Measurements from ENCODE around the gene SLC25A53. TPM values are rescaled to one million over a fixed set of nuclear protein-coding genes. Genes with fewer than 3 reads are reported as not detected.

Gene SLC25A53
- total and polyA plus RNA-seq, 2 of the 4 experiments (the other 2 are of a cell fraction) = 3.7 to 5.9 TPM

GRCh38 chrX:104168127-104168526 lies 11.3 kb upstream of the SLC25A53 start:
- peak overlapping the region; percentile 68; the same call in 1 of the 2 replicates for H3K4me2 ChIP-seq (ENCODE audit: low read depth, low read length)
- H3K9me3 ChIP-seq (ENCODE audit: control insufficient read depth, insufficient read depth, low read length) = no peaks in the 10 kb centered on the region
- no TSS peak for BruUV-seq (replicated peaks)
- H2BK15ac ChIP-seq (ENCODE audit: low read depth, low read length) = no peak overlapping the region
- no peak overlapping the region for H2AK9ac ChIP-seq (replicated peaks; ENCODE audit: low read depth, low read length, poor library complexity)
- H2BK120ac ChIP-seq (ENCODE audit: low read depth, low read length) = no peak overlapping the region
- CTCF ChIA-PET = no interaction called here
- H2BK5ac ChIP-seq (ENCODE audit: low read depth, low read length, poor library complexity, severe bottlenecking) = no peak overlapping the region
- H3K23ac ChIP-seq (ENCODE audit: low read depth, low read length) = no peak overlapping the region
- ATAC-seq (ENCODE audit: low read depth) = no peak
- H3K27me3 ChIP-seq (ENCODE audit: control insufficient read depth, insufficient read depth, low read length) = peaks cover 3% of the 10 kb centered on the region
- no peak overlapping the region for H4K8ac ChIP-seq (ENCODE audit: low read depth in 2 of 2, low read length in 2 of 2)
- H3K4ac ChIP-seq (ENCODE audit: low read depth, low read length) = no peak overlapping the region
- in situ Hi-C loops (cut with MboI; ENCODE audit: low sequenced_read_pairs) (no loop called here), intact Hi-C loops (cut with micrococcal nuclease) (no loop called here), dilution Hi-C loops (cut with HindIII; ENCODE audit: low sequenced_read_pairs, unreplicated experiment) (no loop called here)
- H3K79me1 ChIP-seq (ENCODE audit: low read depth in 1 of 2, low read length in 2 of 2) = peaks cover 0 to 7% of the 10 kb centered on the region in 2 experiments; a peak in 1 of 4 replicates
- no peaks in the 10 kb centered on the region for H3K9me1 ChIP-seq (ENCODE audit: insufficient read depth, low read length)
- H2BK20ac ChIP-seq (ENCODE audit: low read depth, low read length) = no peak overlapping the region
- no peak overlapping the region for H2AFZ ChIP-seq (replicated peaks; ENCODE audit: low read length, poor library complexity)
- no peak for DNase-seq
- H3K18ac ChIP-seq (ENCODE audit: low read depth, low read length) = no peak overlapping the region
- H3K27ac ChIP-seq (ENCODE audit: insufficient read depth, low read length) = no peak overlapping the region
- H4K20me1 ChIP-seq (ENCODE audit: insufficient read depth, low read length) = peaks cover 13% of the 10 kb centered on the region
- no peaks in the 10 kb centered on the region for H3K36me3 ChIP-seq (ENCODE audit: control insufficient read depth, insufficient read depth, low read length)
- no peak overlapping the region for H4K91ac ChIP-seq (ENCODE audit: insufficient read depth, low read depth, low read length)
- H3K14ac ChIP-seq (replicated peaks; ENCODE audit: low read depth, low read length) = no peak overlapping the region
- no CpG with 5 or more reads among the region's 1 CpG for WGBS, 2 experiments (ENCODE audit: extremely low coverage in 2 of 2, insufficient read length in 1 of 2)
- H3K4me1 ChIP-seq (ENCODE audit: control insufficient read depth, insufficient read depth, low read length) = no peaks in the 10 kb centered on the region
- no peak overlapping the region; the same call in 1 of the 2 replicates for H3K56ac ChIP-seq (ENCODE audit: extremely low read depth, insufficient read depth, low read length)
- H3K4me3 ChIP-seq (ENCODE audit: insufficient read depth, low read depth, low read length) = no peak overlapping the region
- H2AK5ac ChIP-seq (ENCODE audit: low read depth, low read length) = no peak overlapping the region
- no peak for TF ChIP-seq BHLHE40 (IDR thresholded peaks at IDR 0.05; ENCODE audit: low read depth, low read length)
- TF ChIP-seq CTCF (conservative IDR thresholded peaks at IDR 0.05; ENCODE audit: low read depth, low read length) = no peak
- no peak for TF ChIP-seq RAD21 (IDR thresholded peaks at IDR 0.05; ENCODE audit: low read length)
- no peak for TF ChIP-seq RCOR1 (IDR thresholded peaks at IDR 0.05; ENCODE audit: insufficient replicate concordance, low read length)
- TF ChIP-seq SMC3 (IDR thresholded peaks at IDR 0.05; ENCODE audit: low read depth, low read length) = no peak
- TF ChIP-seq CEBPB (IDR thresholded peaks at IDR 0.05; ENCODE audit: low read depth, low read length) = no peak
- TF ChIP-seq NFE2L2 (IDR thresholded peaks at IDR 0.05; ENCODE audit: low read depth, low read length) = no peak
- no peak for TF ChIP-seq RFX5 (IDR thresholded peaks at IDR 0.05; ENCODE audit: low read depth, low read length)
- TF ChIP-seq CHD1 (IDR thresholded peaks at IDR 0.05; ENCODE audit: low read depth, low read length) = no peak
- TF ChIP-seq, protein P1, sequence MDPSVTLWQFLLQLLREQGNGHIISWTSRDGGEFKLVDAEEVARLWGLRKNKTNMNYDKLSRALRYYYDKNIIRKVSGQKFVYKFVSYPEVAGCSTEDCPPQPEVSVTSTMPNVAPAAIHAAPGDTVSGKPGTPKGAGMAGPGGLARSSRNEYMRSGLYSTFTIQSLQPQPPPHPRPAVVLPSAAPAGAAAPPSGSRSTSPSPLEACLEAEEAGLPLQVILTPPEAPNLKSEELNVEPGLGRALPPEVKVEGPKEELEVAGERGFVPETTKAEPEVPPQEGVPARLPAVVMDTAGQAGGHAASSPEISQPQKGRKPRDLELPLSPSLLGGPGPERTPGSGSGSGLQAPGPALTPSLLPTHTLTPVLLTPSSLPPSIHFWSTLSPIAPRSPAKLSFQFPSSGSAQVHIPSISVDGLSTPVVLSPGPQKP (IDR thresholded peaks at IDR 0.05; ENCODE audit: borderline replicate concordance, low read depth, low read length) = no peak
- TF ChIP-seq USF2 (IDR thresholded peaks at IDR 0.05; ENCODE audit: low read depth, low read length) = no peak
- TF ChIP-seq MXI1 (IDR thresholded peaks at IDR 0.05; ENCODE audit: borderline replicate concordance, low read depth, low read length) = no peak
- POLR2A ChIA-PET (ENCODE audit: unreplicated experiment) = no interaction called here
- H3K9ac ChIP-seq (ENCODE audit: low read depth, low read length) = no peak overlapping the region
- no peak overlapping the region for H4K5ac ChIP-seq (ENCODE audit: low read depth, low read length)

Measured in IMR-90 (cell line).